Parathyroid adenoma (tissue), 2 donors: Measurements from ENCODE around the gene SMAD7.
A peak's percentile ranks its signal among the peaks of the same experiment; 100 is the strongest.

ENCODE experiments used
- H2AFZ ChIP-seq: fragments of 300-600 bp; sonication (generic); one replicate; pipeline ENCODE4 v1.7.0; 2017; ENCODE audit warnings: antibody characterized with exemption, mild to moderate bottlenecking
- H3K27ac ChIP-seq: fragments of 300-600 bp; sonication (generic); one replicate; pipeline ENCODE4 v1.7.0; 2017
- H3K27me3 ChIP-seq: fragments of 300-600 bp; sonication (generic); one replicate; pipeline ENCODE4 v1.7.0; 2017; ENCODE audit warnings: low read length; ENCODE audit not compliant: control insufficient read depth, insufficient read depth
- H3K36me3 ChIP-seq: fragments of 300-600 bp; sonication (generic); one replicate; pipeline ENCODE4 v1.7.0; 2017; ENCODE audit warnings: low read length; ENCODE audit not compliant: control insufficient read depth, insufficient read depth
- H3K4me1 ChIP-seq: fragments of 300-600 bp; sonication (generic); one replicate; pipeline ENCODE4 v1.7.0; 2017; ENCODE audit warnings: control low read depth
- H3K4me2 ChIP-seq: fragments of 300-600 bp; sonication (generic); one replicate; pipeline ENCODE4 v1.7.0; 2017; ENCODE audit warnings: low read length
- H3K4me3 ChIP-seq: fragments of 300-600 bp; sonication (generic); one replicate; pipeline ENCODE4 v1.7.0; 2017; ENCODE audit warnings: low read depth, low read length
- H3K79me2 ChIP-seq: fragments of 300-600 bp; sonication (generic); one replicate; pipeline ENCODE4 v1.7.0; 2017; ENCODE audit warnings: control low read depth
- H3K9ac ChIP-seq: fragments of 300-600 bp; sonication (generic); one replicate; pipeline ENCODE4 v1.7.0; 2017; ENCODE audit warnings: mild to moderate bottlenecking
- H3K9me3 ChIP-seq: fragments of 300-600 bp; sonication (generic); one replicate; pipeline ENCODE4 v1.7.0; 2017; ENCODE audit warnings: low read length; ENCODE audit not compliant: control insufficient read depth
- TF ChIP-seq, protein P1 (sequence below): fragments of 300-600 bp; sonication (generic); IDR thresholded peaks from one replicate; pipeline ENCODE4 v1.7.0; 2017; ENCODE audit warnings: antibody characterized with exemption, mild to moderate bottlenecking
- donor health status: primary hyperparathyroidism.

Gene SMAD7

GRCh38 chr18:48947560-48947959 is 3.2 kb downstream of the SMAD7 start:
- peak overlapping the region; percentile 86 for H3K4me3 ChIP-seq
- TF ChIP-seq, protein P1, sequence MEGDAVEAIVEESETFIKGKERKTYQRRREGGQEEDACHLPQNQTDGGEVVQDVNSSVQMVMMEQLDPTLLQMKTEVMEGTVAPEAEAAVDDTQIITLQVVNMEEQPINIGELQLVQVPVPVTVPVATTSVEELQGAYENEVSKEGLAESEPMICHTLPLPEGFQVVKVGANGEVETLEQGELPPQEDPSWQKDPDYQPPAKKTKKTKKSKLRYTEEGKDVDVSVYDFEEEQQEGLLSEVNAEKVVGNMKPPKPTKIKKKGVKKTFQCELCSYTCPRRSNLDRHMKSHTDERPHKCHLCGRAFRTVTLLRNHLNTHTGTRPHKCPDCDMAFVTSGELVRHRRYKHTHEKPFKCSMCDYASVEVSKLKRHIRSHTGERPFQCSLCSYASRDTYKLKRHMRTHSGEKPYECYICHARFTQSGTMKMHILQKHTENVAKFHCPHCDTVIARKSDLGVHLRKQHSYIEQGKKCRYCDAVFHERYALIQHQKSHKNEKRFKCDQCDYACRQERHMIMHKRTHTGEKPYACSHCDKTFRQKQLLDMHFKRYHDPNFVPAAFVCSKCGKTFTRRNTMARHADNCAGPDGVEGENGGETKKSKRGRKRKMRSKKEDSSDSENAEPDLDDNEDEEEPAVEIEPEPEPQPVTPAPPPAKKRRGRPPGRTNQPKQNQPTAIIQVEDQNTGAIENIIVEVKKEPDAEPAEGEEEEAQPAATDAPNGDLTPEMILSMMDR = no peak

GRCh38 chr18:48947092-48947491 is 3.7 kb downstream of the SMAD7 start:
- no peaks in the 10 kb centered on the region for H3K27me3 ChIP-seq
- no peak overlapping the region for H2AFZ ChIP-seq
- peak overlapping the region; percentile 86 for H3K4me3 ChIP-seq
- H3K9me3 ChIP-seq = no peaks in the 10 kb centered on the region
- peaks cover 48% of the 10 kb centered on the region for H3K79me2 ChIP-seq
- TF ChIP-seq, protein P1 = no peak
- H3K9ac ChIP-seq = no peak overlapping the region
- H3K27ac ChIP-seq = no peak overlapping the region
- peaks cover 15% of the 10 kb centered on the region for H3K4me1 ChIP-seq
- H3K36me3 ChIP-seq = no peaks in the 10 kb centered on the region
- peak overlapping the region; percentile 97 for H3K4me2 ChIP-seq

More at GRCh38 chr18:48947560-48947959, 3.2 kb downstream of the SMAD7 start:
- Histone ChIP-seq H3K9ac (no peak overlapping the region), H3K79me2 (peaks cover 46% of the 10 kb centered on the region), H3K27ac (no peak overlapping the region), H3K36me3 (no peaks in the 10 kb centered on the region), H3K27me3 (no peaks in the 10 kb centered on the region), H3K4me1 (peaks cover 15% of the 10 kb centered on the region), H3K4me2 (peak overlapping the region; percentile 97), H2AFZ (no peak overlapping the region), H3K9me3 (no peaks in the 10 kb centered on the region)

- no peak overlapping the region for H3K4me3 ChIP-seq
- no peak overlapping the region for H3K9ac ChIP-seq
- peak overlapping the region; percentile 9 for H3K27ac ChIP-seq
- no peaks in the 10 kb centered on the region for H3K36me3 ChIP-seq
- H3K9me3 ChIP-seq = no peaks in the 10 kb centered on the region
- no peaks in the 10 kb centered on the region for H3K27me3 ChIP-seq
- H3K4me1 ChIP-seq = peaks cover 15% of the 10 kb centered on the region
- no peak overlapping the region for H2AFZ ChIP-seq
- TF ChIP-seq, protein P1 = no peak
- peak overlapping the region; percentile 97 for H3K4me2 ChIP-seq
- peaks cover 55% of the 10 kb centered on the region for H3K79me2 ChIP-seq
Observed at GRCh38 chr18:48946329-48946835, 4.4 kb downstream of the SMAD7 start.

- no peaks in the 10 kb centered on the region for H3K36me3 ChIP-seq
- no peak overlapping the region for H3K27ac ChIP-seq
- no peak overlapping the region for H2AFZ ChIP-seq
- peaks cover 60% of the 10 kb centered on the region for H3K79me2 ChIP-seq
- H3K4me2 ChIP-seq = no peak overlapping the region
- TF ChIP-seq, protein P1 = no peak
- H3K9me3 ChIP-seq = no peaks in the 10 kb centered on the region
- peaks cover 15% of the 10 kb centered on the region for H3K4me1 ChIP-seq
- no peak overlapping the region for H3K4me3 ChIP-seq
- H3K9ac ChIP-seq = no peak overlapping the region
- no peaks in the 10 kb centered on the region for H3K27me3 ChIP-seq
Observed at GRCh38 chr18:48945953-48946217, 4.9 kb downstream of the SMAD7 start.

DNA sequence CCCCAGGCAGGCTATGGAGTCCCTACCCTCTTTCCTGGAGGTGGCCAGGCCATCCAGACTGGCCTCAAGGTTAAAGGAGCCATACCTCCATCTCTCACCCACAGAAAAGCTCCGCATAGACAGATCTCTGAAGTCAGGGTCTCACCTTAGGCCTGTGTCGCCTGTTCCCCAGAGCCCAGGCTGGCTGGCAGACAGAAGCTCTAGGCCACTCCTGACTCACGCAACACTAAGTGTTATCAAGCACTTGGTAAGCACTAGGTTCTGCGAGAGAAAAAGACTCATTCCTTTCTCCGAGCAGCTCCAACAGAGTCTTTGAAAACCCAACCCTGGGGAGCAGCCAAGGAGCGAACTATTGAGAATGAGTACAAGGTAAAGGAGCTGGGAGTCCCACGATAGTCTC is 6.1 kb downstream of the SMAD7 start:
- Histone ChIP-seq H3K9ac (no peak overlapping the region), H3K9me3 (no peaks in the 10 kb centered on the region), H3K4me3 (no peak overlapping the region), H3K4me1 (peaks cover 24% of the 10 kb centered on the region), H3K36me3 (no peaks in the 10 kb centered on the region), H3K27me3 (no peaks in the 10 kb centered on the region), H3K27ac (no peak overlapping the region), H3K4me2 (no peak overlapping the region), H2AFZ (no peak overlapping the region), H3K79me2 (peaks cover 67% of the 10 kb centered on the region)
- TF ChIP-seq, protein P1 = no peak
